M059J (cell line): ENCODE data around the gene TTC28. TPM values are rescaled to one million over a fixed set of nuclear protein-coding genes. Genes with fewer than 3 reads are reported as not detected.
"Not testable (repeated sequence)": the region's sequence is repeated elsewhere in the genome, so short reads cannot be mapped to it uniquely, and the experiment has no call there.

Source experiments
- DNase-seq: peaks from one replicate; pipeline ENCODE4 v3.0.0-alpha.2; 2012; ENCODE audit warnings: low read depth
- total RNA-seq: library from RNA; depleted of rRNA; stranded (reverse); fragments of >200 nt; shearing (Covaris generic); gene quantifications from 2 replicates; pipeline ENCODE4 v1.2.3, GENCODE V29; 2014

The TTC28 gene
- total RNA-seq, 1 experiment from 2014 or later, result 13.9 TPM

DNA sequence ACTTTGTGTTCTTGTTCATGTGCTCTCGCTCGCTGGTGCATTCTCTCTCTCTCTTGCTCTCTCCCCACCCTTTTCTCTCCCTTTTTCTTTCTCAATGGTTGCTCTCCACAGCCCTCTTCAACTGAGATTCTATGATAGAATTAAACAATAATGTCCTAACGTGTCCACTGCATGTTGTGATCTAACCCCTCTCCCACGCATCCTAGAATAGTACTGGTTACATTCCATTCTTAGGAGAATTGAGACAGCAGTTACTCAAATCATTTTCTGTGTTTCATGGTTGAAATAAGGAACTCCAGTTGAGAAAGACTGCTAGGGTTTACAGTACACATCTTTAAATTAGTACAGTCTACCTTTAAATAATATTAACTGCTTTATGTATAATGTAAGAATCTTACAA lies 442.5 kb downstream of the TTC28 start:
- DNase-seq, result no peak

DNA sequence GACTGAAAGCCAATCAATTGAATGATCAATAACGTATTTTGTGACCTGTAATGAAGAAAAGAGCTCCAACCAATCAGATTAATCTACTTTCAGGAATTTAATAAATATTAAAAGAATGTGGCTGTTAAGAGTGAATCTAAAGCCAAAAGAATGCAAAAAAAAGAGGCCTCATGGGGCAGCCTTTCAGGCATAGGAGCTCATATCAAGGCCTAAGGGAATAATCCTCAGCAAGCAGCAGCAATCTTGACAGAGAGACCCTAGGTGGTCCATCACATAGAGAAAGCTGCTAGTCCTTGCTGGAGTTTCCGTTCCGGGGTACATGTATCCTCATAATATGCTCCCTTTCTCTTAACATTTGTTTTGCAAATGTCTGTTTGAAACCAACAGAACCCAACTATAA lies 447.4 kb downstream of the TTC28 start:
- DNase-seq, result no peak

- DNase-seq, result peak; percentile 34
Observed at GRCh38 chr22:28231441-28231840, 448.2 kb downstream of the TTC28 start.

DNA sequence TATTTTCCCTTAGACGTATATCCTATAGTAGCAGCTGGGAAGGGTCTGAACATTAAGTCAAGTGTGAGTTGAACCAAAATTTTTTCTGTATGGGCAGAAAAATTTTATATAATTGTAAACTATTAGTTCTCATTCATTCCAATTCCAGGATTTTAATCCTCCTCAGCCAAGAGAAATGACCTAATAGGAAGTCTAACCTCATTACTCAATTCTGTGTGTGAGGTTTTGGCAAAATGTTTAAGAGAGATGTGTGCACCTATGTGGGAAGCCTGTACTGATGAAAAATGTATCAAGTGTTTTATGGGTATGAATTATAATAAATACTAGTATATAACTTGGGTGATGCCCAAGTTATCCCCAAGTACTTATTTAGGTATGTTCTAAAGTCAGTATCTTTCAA lies 449.0 kb downstream of the TTC28 start:
- peak; percentile 26 for DNase-seq

- peak; percentile 51 for DNase-seq
Observed at GRCh38 chr22:28229566-28230485, 449.8 kb downstream of the TTC28 start.

DNA sequence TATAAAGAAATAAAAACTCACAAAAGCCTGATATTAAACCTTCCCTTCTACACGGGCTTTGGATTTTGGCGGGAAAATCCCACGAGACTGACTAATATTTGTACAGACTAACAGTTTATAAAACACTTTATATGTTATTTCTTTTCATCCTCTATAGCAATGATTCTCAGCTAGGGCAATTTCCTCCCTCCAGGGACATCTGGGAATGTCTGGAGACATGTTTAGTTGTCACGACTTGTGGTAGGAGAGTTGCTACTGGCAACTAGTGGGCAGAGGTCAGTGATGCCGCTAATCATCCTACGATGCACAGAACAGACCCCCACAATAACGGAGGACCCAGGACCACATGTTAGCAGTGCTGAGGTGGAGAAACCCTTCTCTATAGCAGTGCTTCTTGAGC lies 455.8 kb downstream of the TTC28 start:
- DNase-seq, result no peak

- DNase-seq, result no peak
Observed at GRCh38 chr22:28222976-28223745, 456.5 kb downstream of the TTC28 start.

DNA sequence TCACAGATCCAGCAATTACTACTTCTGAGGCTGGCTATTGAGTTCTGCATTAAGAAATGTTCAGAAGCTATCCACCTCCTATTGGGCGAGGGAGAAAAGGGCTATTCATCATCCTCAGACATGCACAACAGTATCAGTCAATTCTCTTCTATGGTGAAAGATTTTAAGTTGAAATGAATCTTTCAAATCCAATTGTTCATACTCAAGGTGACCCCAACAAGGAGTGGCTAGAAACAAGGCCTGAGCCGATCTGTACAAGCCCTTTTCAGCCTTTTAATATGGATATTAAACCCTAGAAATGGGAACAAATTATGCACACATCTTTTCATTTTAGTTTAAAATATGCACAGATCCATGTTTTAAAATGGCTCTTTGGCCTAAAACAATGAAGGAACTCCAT lies 457.1 kb downstream of the TTC28 start:
- DNase-seq, result no peak

GRCh38 chr22:28222052-28222451 lies 457.6 kb downstream of the TTC28 start:
- no peak for DNase-seq

DNA sequence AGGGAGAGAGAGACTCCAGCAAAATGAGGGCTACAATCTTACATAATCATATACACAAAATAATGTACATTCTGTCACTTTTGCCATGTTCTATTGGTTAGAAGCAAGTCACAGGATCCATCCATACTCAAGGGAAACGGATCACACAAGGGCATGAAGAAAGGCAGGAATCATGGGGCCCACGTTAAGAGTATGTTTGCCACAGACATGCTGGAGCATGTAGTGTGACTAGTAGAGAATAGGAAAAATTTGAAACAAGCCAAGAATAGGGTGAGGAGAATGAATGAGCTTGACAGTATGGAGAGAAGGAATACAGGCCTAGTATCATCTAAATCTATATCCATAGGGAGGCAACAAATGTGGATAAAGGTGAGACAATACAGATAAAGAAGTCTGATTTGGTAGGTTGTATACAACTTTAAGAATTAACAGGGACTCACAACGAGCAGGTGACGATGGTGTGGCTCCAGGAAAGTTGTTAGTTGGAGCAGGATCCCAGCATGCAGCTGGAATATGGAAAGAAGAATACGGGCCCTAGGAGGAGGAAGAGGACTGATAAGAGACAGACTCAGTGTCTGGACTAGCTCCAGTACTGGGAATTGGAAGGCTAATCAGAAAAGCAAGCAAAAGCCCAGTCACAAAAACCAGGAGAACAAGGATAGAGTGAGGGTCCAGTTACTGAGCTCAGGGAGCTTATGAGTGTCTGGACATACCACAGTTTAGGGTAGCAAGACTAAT lies 458.8 kb downstream of the TTC28 start:
- no peak for DNase-seq

GRCh38 chr22:28217277-28217676 lies 462.4 kb downstream of the TTC28 start:
- no peak for DNase-seq

- not testable (repeated sequence) for DNase-seq
Observed at GRCh38 chr22:28214750-28215149, 464.9 kb downstream of the TTC28 start.

- not testable (repeated sequence) for DNase-seq
Observed at GRCh38 chr22:28209457-28209856, 470.2 kb downstream of the TTC28 start.

GRCh38 chr22:28208787-28209186 lies 470.9 kb downstream of the TTC28 start:
- DNase-seq, result no peak

GRCh38 chr22:28208036-28208435 lies 471.6 kb downstream of the TTC28 start:
- DNase-seq, result peak; percentile 81

- DNase-seq, result peak; percentile 73
Observed at GRCh38 chr22:28207281-28208030, 472.2 kb downstream of the TTC28 start.

DNA sequence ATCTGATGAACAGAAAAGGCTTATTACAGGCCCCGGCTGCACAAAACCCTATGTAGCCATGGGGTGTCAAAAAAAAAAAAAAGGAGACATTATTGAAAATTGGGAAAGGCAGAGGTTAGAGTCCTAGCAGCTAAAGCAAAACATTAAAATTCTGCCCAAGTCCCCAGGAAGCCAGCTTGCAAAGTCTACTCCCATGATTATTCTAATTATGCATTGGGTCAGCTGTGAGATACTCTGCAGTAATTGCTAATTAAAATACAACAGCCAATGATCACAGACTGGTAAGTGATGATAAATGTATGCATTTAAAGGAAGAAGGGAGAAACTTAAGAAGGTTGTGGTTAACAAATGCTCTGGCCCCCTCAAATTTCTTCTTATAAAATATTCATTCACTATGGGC lies 473.7 kb downstream of the TTC28 start:
- no peak for DNase-seq

- DNase-seq, result no peak
Observed at GRCh38 chr22:28204382-28204781, 475.3 kb downstream of the TTC28 start.

- DNase-seq, result no peak
Observed at GRCh38 chr22:28203286-28203685, 476.4 kb downstream of the TTC28 start.

DNA sequence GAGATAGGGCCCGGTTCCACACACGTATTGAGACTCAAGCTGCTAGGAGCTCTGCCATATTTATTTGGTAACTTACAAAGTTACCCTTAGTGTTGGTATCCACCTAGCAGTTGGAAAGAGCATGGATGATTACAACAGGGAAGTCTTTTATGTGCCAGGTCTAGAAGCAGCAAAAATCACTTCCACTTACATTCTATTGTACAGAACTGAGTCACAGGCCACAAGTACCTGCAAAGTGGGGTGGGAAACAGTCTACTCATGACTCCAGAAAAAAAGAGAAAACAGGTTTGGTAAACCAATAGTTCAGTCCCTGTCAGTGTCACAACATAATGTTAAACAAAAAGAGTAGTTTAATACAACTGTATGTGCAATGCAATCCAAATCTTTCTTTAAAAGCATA lies 480.9 kb downstream of the TTC28 start:
- peak; percentile 15 for DNase-seq

GRCh38 chr22:28191571-28191970 lies 488.1 kb downstream of the TTC28 start:
- DNase-seq, result not testable (repeated sequence)
